ENCODE measurements around the gene ACSL3.
"Not testable (repeated sequence)": the region's sequence is repeated elsewhere in the genome, so short reads cannot be mapped to it uniquely, and the experiment has no call there.

The ACSL3 gene

DNA sequence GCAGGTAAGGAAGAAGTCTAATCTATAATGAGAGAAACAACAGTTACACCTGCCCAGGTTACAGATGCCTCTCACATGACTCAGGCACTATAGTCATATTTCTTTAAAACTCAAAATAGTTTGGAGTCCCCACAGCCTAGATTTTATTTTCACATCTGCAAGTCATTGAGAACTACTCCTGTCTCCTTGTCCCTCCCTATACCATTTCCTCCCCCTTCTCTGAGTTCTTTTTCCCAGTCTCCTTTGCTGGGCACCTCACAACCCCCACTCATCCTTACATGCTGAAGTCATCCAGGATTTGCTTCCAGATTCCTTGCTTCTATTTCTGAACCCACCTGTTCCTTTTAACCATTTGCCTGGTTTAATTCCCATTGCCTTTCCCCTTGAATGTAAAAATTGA lies 118.0 kb downstream of the ACSL3 start:
- no peak overlapping the region for H3K4me3 ChIP-seq (replicated peaks in 1 of 2; ENCODE audit: low read depth in 2 of 2, low read length in 2 of 2)
- no peak for DNase-seq (ENCODE audit: low read depth in 2 of 2)
- TF ChIP-seq, protein P1, sequence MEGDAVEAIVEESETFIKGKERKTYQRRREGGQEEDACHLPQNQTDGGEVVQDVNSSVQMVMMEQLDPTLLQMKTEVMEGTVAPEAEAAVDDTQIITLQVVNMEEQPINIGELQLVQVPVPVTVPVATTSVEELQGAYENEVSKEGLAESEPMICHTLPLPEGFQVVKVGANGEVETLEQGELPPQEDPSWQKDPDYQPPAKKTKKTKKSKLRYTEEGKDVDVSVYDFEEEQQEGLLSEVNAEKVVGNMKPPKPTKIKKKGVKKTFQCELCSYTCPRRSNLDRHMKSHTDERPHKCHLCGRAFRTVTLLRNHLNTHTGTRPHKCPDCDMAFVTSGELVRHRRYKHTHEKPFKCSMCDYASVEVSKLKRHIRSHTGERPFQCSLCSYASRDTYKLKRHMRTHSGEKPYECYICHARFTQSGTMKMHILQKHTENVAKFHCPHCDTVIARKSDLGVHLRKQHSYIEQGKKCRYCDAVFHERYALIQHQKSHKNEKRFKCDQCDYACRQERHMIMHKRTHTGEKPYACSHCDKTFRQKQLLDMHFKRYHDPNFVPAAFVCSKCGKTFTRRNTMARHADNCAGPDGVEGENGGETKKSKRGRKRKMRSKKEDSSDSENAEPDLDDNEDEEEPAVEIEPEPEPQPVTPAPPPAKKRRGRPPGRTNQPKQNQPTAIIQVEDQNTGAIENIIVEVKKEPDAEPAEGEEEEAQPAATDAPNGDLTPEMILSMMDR (IDR thresholded peaks at IDR 0.05; ENCODE audit: low read depth, low read length), result no peak

DNA sequence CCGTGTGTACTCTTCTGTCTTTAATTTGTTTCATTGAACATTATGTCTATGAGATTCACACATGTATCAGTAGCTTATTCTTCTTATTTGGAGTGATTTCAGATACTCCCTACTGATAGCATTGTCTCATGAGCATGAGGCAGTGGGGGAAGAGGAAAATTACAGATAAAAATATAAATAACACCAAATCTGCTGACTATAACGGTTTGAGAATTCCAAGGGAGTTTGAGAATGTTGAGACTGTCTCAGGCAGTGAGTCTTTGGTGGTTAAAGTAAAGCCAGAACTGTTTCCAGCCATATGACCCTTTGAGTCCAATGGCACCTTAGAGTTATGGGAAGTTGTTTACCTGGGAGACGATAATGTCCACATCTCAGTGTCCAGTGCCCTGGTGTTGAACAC lies 118.6 kb downstream of the ACSL3 start:
- DNase-seq (ENCODE audit: low read depth in 2 of 2), result no peak

DNA sequence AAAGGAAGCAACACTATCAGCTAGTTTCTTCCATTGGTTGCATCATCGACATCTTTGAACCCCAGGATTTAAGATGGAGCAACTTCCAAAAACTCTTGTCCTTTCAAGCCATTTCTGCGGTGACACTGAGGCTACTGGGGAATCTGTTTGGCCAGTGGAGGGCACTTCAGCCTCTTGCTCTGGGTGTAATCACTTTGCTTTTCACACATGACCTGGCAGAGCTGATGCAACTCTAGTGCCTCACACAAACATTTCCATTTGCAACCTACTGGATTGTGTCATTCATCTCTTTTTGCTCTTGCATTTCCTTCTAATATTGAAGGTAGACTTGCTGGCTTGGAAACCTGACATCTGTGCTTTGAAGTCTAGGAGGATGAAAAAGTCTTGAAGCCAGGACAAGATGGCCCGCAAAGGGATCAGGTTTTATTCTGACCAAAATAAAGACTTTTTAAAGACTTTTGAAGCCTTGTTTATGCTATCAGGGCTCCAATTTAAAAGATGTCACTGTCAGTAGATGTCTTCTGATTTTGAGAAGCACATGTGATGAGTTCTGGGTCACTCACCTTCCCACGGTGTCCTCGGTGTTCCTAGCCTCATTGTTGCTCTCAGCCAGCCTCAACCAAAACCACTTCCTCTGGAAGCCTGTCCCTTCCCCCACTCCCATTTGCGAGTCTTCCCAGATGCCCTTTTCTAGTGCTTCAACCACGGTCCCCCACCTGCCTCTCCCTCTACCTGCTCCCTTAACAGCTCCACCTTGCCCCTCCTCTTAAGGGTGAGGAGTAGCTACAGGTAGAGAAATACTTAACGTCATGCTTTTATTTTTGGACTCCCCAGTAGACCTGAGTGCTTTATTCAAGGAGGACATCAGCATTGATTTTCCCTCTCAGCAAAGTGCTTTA lies 121.4 kb downstream of the ACSL3 start:
- TF ChIP-seq, protein P1 (IDR thresholded peaks at IDR 0.05; ENCODE audit: low read depth, low read length), result peak; percentile 75
- peak; percentile 88 to 92 for DNase-seq (ENCODE audit: low read depth in 2 of 2)
- no peak overlapping the region for H3K4me3 ChIP-seq (replicated peaks in 1 of 2; ENCODE audit: low read depth in 2 of 2, low read length in 2 of 2)

More for the DNA sequence above, 118.6 kb downstream of the ACSL3 start:
- TF ChIP-seq, protein P1 (IDR thresholded peaks at IDR 0.05; ENCODE audit: low read depth, low read length), result no peak
- H3K4me3 ChIP-seq (replicated peaks in 1 of 2; ENCODE audit: low read depth in 2 of 2, low read length in 2 of 2), result no peak overlapping the region

DNA sequence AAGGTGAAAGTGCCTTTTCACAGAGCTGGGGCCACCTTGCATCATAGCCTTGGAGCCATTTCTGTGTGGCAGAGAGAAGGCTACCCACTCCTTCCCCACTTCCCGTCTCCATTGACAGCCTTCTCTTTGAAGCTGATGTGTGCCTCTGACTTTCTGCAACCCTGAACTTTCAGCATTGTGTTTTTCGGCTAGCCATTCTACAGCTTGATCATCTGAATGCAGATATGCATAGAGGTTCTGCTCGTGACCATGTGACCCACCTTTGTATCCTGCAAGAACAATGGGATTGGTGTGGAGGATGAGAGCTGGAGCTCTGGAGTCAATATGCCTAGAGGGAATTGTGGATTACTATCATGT lies 122.1 kb downstream of the ACSL3 start:
- H3K4me3 ChIP-seq (replicated peaks in 1 of 2; ENCODE audit: low read depth in 2 of 2, low read length in 2 of 2), result no peak overlapping the region
- TF ChIP-seq, protein P1 (IDR thresholded peaks at IDR 0.05; ENCODE audit: low read depth, low read length), result no peak
- DNase-seq (ENCODE audit: low read depth in 2 of 2), result no peak

DNA sequence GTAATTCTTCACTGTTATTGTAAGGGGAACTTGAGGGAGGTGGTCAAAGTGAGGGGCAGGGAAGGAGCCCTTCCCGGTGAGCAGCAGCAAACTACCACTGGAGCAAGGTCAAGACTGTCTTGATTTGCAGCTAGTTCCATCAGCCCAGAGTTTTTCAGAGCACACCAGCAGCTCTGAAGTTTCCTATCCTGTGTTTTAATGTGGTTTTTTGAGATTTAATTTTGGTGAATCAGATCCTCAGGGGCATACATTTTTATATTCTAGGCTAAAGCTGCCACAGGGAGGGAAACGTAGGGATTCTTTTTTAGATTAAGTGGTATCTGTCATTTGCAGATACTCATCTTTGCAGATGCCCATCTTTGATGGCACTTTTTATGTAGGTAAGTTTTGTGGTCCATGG lies 124.1 kb downstream of the ACSL3 start:
- TF ChIP-seq, protein P1 (IDR thresholded peaks at IDR 0.05; ENCODE audit: low read depth, low read length), result no peak
- no peak for DNase-seq (ENCODE audit: low read depth in 2 of 2)

DNA sequence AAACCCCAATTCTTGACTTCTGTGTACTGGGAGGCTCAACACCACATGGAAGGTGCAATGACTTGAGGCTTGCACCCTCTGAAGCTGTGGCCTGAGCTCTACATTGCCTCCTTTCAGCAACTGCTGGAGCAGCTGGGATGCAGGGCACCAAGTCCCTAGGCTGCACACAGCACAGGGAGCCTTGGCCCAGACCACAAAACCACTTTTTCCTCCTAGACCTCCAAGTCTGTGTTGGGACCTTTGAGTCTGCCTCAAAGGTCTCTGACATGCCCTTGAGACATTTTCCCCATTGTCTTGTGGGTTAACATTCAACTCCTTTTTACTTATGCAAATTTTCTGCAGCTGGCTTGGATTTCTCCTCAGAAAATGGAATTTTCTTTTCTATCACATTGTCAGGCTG lies 128.6 kb downstream of the ACSL3 start:
- no peak for DNase-seq (ENCODE audit: low read depth in 2 of 2)
- TF ChIP-seq, protein P1 (IDR thresholded peaks at IDR 0.05; ENCODE audit: low read depth, low read length), result no peak
- no peak overlapping the region for H3K4me3 ChIP-seq (replicated peaks in 1 of 2; ENCODE audit: low read depth in 2 of 2, low read length in 2 of 2)

More for the DNA sequence above, 124.1 kb downstream of the ACSL3 start:
- no peak overlapping the region for H3K4me3 ChIP-seq (replicated peaks in 1 of 2; ENCODE audit: low read depth in 2 of 2, low read length in 2 of 2)

DNA sequence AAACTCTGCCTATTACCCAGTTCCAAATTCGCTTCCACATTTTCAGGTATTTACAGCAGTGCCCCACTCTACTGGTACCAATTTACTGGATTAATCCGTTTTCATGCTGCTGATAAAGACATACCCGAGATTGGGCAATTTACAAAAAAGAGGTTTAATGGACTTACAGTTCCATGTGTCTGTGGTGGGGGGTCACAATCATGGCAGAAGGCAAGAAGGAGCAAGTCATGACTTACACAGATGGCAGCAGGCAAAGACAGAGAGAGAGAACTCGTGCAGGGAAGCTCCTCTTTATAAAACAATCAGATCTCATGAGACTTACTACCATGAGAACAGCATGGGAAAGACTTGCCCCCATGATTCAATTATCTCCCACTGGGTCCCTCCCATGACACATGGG lies 129.4 kb downstream of the ACSL3 start:
- H3K4me3 ChIP-seq (replicated peaks in 1 of 2; ENCODE audit: low read depth in 2 of 2, low read length in 2 of 2); DNase-seq (ENCODE audit: low read depth in 2 of 2): not testable (repeated sequence)

Data from cardiac fibroblast (primary cell).